AG08395 (cell line): ENCODE measurements around the gene PON1.

ENCODE experiments used
- DNase-seq: peaks from one replicate; pipeline ENCODE4 v3.0.0; 2012; ENCODE audit warnings: mixed read lengths, low spot score

The PON1 gene

GRCh38 chr7:95253986-95254385 is 70.3 kb downstream of the PON1 start:
- DNase-seq: no peak

DNA sequence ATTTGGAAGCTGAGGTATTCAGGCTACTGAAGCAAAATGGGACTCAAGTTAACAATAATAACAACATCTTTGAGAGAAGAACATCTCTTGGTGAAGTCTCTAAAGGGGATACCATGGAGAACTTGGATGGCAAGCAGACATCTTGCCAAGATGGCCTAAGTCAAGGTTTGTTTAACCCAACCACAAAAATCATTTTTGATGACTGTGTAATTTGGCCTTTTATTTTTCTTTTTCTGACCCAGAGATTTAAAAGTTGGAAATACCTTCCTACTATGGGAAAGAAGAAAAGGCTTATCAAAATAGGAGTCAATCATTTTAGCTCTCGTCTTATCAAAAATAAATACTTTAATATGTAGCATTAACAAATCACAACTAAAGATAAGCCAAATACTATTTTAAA is 72.4 kb downstream of the PON1 start:
- DNase-seq: no peak

DNA sequence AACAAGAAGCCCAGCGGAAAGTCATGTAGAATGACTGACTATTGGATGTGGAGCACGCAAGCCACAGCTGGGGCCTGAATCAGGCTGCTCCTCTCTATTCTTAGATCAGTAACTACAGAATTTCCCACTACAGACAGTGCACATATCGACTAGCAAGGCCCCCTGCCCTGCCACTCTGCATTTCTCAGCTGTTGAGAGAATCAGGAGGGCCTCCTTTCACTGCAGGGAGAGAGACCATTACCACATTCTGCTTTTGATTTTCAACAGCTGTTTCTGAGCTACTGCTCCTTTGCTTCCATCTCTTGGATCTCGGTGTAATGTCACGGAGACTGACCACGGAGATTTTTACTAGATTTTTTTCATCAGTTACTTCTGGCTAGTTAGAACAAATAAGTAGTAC is 73.8 kb downstream of the PON1 start:
- no peak for DNase-seq
